ENCODE results near the gene SRP68. TPM values are rescaled to one million over a fixed set of nuclear protein-coding genes. Genes with fewer than 3 reads are reported as not detected.

The SRP68 gene
- total and polyA plus RNA-seq, 2 of the 4 experiments (the other 2 are of a cell fraction): 47.1 to 82.6 TPM

DNA sequence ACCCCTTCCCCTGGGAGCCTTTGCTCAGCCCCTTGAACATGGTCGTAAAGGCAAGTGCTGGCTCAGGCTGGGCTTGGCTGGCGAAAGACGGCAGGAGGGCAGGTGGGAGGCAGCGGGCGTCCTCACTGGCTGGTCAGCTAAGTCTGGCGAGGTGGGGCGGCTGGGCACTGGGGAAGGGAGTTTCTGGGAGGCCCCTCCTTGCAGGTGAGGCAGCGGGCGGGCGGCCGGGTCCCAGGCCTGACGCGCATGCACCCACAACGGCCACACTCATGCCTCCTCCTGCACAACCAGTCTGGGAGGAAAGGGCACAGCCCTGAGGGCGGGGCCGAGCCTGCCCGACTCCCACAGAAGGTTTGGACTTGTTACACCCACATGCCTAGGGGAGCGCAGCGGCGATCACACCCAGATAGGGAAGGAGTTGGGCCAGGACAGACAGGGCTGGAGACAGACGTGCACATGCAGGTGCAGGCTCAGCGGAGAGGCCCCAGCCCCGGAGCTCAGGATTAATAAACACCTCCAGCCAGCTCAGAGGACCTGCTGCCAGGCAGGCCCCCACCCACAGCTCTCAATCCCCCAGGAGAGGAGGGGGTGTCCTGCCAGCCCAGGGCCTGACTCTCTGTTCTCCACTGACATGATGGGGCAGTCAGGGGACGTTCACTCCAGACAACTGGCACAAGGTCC lies 45.0 kb downstream of the SRP68 start, which contains the start of gene EVPL:
EVPL (minus strand) TSS at position 148 of the 681 bp plus-strand sequence; CDS start at position 40, 108 bp downstream.
- TF ChIP-seq CHD1 (IDR thresholded peaks at IDR 0.05; ENCODE audit: low read depth, low read length): no peak
- TF ChIP-seq, protein P1, sequence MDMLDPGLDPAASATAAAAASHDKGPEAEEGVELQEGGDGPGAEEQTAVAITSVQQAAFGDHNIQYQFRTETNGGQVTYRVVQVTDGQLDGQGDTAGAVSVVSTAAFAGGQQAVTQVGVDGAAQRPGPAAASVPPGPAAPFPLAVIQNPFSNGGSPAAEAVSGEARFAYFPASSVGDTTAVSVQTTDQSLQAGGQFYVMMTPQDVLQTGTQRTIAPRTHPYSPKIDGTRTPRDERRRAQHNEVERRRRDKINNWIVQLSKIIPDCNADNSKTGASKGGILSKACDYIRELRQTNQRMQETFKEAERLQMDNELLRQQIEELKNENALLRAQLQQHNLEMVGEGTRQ (IDR thresholded peaks at IDR 0.05; ENCODE audit: low read depth, low read length): no peak
- no peaks in the 10 kb centered on the region; the same call in 1 of the 2 replicates for H3K9me1 ChIP-seq (ENCODE audit: insufficient read depth, low read length)
- H2AK5ac ChIP-seq (ENCODE audit: low read depth, low read length): no peak within 1 kb of the TSS
- dilution Hi-C loops (cut with HindIII; ENCODE audit: low sequenced_read_pairs, unreplicated experiment): no loop called here
- H2AFZ ChIP-seq (replicated peaks; ENCODE audit: low read length, poor library complexity): no peak within 1 kb of the TSS
- intact Hi-C loops (cut with micrococcal nuclease): no loop called here
- H4K91ac ChIP-seq (ENCODE audit: insufficient read depth, low read depth, low read length): no peak within 1 kb of the TSS
- DNase-seq: no peak
- peaks cover 6% of the 10 kb centered on the region; the same call in 1 of the 2 replicates for H3K27me3 ChIP-seq (ENCODE audit: control insufficient read depth, insufficient read depth, low read length)
- H4K5ac ChIP-seq (ENCODE audit: low read depth, low read length): no peak within 1 kb of the TSS
- CTCF ChIA-PET: no interaction called here
- no peak within 1 kb of the TSS for H3K4ac ChIP-seq (ENCODE audit: low read depth, low read length)
- H4K8ac ChIP-seq (ENCODE audit: low read depth in 2 of 2, low read length in 2 of 2): no peak within 1 kb of the TSS
- no peak within 1 kb of the TSS for H2BK20ac ChIP-seq (ENCODE audit: low read depth, low read length)
- H3K14ac ChIP-seq (replicated peaks; ENCODE audit: low read depth, low read length): no peak within 1 kb of the TSS
- H2AK9ac ChIP-seq (replicated peaks; ENCODE audit: low read depth, low read length, poor library complexity): no peak within 1 kb of the TSS
- in situ Hi-C loops (cut with MboI; ENCODE audit: low sequenced_read_pairs): no loop called here
- no peak within 1 kb of the TSS for H3K4me3 ChIP-seq (ENCODE audit: insufficient read depth, low read depth, low read length)
- no peak within 1 kb of the TSS for H3K18ac ChIP-seq (ENCODE audit: low read depth, low read length)
- no peaks in the 10 kb centered on the region for H3K9me3 ChIP-seq (ENCODE audit: control insufficient read depth, insufficient read depth, low read length)
- H2BK120ac ChIP-seq (ENCODE audit: low read depth, low read length): no peak within 1 kb of the TSS
- no peaks in the 10 kb centered on the region for H3K36me3 ChIP-seq (ENCODE audit: control insufficient read depth, insufficient read depth, low read length)
- no peak within 1 kb of the TSS for H2BK15ac ChIP-seq (ENCODE audit: low read depth, low read length)
- 67% methylated on average over 5 of the region's 24 CpGs; no CpG with 5 or more reads in 1 of the 2 experiments for WGBS, 2 experiments (ENCODE audit: extremely low coverage in 2 of 2, insufficient read length in 1 of 2)
- no peak within 1 kb of the TSS for H3K23ac ChIP-seq (ENCODE audit: low read depth, low read length)
- no TSS peak for BruUV-seq (replicated peaks)
- POLR2A ChIA-PET (ENCODE audit: unreplicated experiment): no interaction called here
- no peaks in the 10 kb centered on the region for H4K20me1 ChIP-seq (ENCODE audit: insufficient read depth, low read length)
- H3K79me1 ChIP-seq (ENCODE audit: low read depth in 1 of 2, low read length in 2 of 2): no peaks in the 10 kb centered on the region
- H3K4me1 ChIP-seq (ENCODE audit: control insufficient read depth, insufficient read depth, low read length): peaks cover 2% of the 10 kb centered on the region; the same call in 1 of the 2 replicates
- no peak within 1 kb of the TSS for H3K56ac ChIP-seq (ENCODE audit: extremely low read depth, insufficient read depth, low read length)
- ATAC-seq (ENCODE audit: low read depth): no peak
- no peak within 1 kb of the TSS for H3K27ac ChIP-seq (ENCODE audit: insufficient read depth, low read length)
- no peak within 1 kb of the TSS for H2BK5ac ChIP-seq (ENCODE audit: low read depth, low read length, poor library complexity, severe bottlenecking)
- no peak within 1 kb of the TSS for H3K4me2 ChIP-seq (ENCODE audit: low read depth, low read length)
- H3K9ac ChIP-seq (ENCODE audit: low read depth, low read length): no peak within 1 kb of the TSS

All from IMR-90 (cell line).